GM10266 (cell line): ENCODE measurements around the gene GCFC2.

ENCODE experiments used
- DNase-seq: peaks from one replicate; pipeline ENCODE4 v3.0.0; 2012; ENCODE audit errors: extremely low spot score
- TF ChIP-seq, protein P1 (sequence below): IDR thresholded peaks from 2 replicates; pipeline ENCODE4 v1.5.1; 2012; ENCODE audit warnings: mild to moderate bottlenecking, low read depth; ENCODE audit not compliant: control insufficient read depth, insufficient read depth; ENCODE audit errors: missing control alignments

The GCFC2 gene

GRCh38 chr2:75641587-75641986 is 69.1 kb downstream of the GCFC2 start:
- TF ChIP-seq, protein P1, sequence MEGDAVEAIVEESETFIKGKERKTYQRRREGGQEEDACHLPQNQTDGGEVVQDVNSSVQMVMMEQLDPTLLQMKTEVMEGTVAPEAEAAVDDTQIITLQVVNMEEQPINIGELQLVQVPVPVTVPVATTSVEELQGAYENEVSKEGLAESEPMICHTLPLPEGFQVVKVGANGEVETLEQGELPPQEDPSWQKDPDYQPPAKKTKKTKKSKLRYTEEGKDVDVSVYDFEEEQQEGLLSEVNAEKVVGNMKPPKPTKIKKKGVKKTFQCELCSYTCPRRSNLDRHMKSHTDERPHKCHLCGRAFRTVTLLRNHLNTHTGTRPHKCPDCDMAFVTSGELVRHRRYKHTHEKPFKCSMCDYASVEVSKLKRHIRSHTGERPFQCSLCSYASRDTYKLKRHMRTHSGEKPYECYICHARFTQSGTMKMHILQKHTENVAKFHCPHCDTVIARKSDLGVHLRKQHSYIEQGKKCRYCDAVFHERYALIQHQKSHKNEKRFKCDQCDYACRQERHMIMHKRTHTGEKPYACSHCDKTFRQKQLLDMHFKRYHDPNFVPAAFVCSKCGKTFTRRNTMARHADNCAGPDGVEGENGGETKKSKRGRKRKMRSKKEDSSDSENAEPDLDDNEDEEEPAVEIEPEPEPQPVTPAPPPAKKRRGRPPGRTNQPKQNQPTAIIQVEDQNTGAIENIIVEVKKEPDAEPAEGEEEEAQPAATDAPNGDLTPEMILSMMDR: no peak
- no peak for DNase-seq

DNA sequence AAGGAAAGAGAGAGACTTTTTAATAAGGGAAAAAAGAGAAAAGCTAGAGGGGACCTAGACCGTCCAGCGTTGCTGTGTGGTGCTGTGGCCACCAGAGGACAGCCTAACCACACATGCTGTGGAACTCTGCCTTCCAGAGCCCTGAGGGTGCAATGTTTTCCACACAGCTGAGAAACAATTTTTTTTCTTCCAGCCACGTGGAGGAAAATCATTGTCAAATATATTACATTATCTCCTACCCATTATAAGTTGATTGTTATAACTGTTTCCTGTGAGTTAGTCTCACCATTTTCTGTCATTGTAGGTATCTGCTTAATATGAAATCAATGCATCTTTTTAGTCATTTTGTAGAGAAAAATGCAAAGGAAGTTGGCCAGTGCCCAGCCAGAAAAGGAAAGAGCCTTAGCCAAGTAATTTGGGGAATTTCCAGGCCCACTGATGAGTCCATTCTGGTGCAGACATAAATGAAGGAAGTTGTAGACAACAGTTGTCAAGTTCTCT is 70.0 kb downstream of the GCFC2 start:
- peak; percentile 58 for DNase-seq
- TF ChIP-seq, protein P1: peak; percentile 95

DNA sequence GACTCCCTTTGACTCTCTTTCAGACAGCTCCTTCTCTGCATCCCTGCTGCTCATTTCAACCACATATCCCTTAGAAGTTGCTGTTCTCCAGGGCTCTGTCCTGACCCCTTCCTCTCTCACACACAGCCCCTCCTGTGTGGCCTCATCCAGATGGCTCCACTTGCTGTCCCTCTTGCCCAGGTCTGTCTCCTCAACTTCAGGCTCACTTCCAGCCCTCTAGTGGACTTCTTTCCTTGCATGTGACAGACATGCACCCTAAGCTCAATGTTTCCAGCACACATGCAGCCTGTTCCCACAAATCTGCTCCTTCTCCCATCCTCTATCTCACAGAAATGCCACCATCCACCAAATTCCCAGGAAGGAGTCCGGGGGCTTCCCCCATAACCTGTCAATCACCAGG is 73.1 kb downstream of the GCFC2 start:
- TF ChIP-seq, protein P1: no peak
- DNase-seq: no peak

- no peak for DNase-seq
- TF ChIP-seq, protein P1: no peak
Observed at GRCh38 chr2:75634945-75635344, 75.8 kb downstream of the GCFC2 start.

- DNase-seq: no peak
Observed at GRCh38 chr2:75633620-75634019, 77.1 kb downstream of the GCFC2 start.

GRCh38 chr2:75632813-75633212 is 77.9 kb downstream of the GCFC2 start:
- no peak for DNase-seq
- TF ChIP-seq, protein P1: no peak

More at GRCh38 chr2:75633620-75634019, 77.1 kb downstream of the GCFC2 start:
- TF ChIP-seq, protein P1: no peak

- DNase-seq: no peak
- TF ChIP-seq, protein P1: no peak
Observed at GRCh38 chr2:75632091-75632701, 78.5 kb downstream of the GCFC2 start.
